AG04450 (cell line): ENCODE data around the gene GNA14. TPM values are rescaled to one million over a fixed set of nuclear protein-coding genes. Genes with fewer than 3 reads are reported as not detected.
"Not testable (repeated sequence)": the region's sequence is repeated elsewhere in the genome, so short reads cannot be mapped to it uniquely, and the experiment has no call there.

Experiments
- CTCF ChIA-PET: fragments of 300-600, 350-600 bp; formaldehyde crosslinking; extraction: SDS; loops from one replicate; lab custom pipeline; 2022; ENCODE audit warnings: antibody characterized with exemption, inconsistent platforms; lab: Charles Lee
- POLR2A ChIA-PET: fragments of 350-600 bp; formaldehyde crosslinking; extraction: SDS; loops from one replicate; lab custom pipeline; 2021; ENCODE audit warnings: antibody characterized with exemption, inconsistent platforms; lab: Yijun Ruan, JAX
- DNase-seq: peaks from one replicate; pipeline ENCODE4 v3.0.0-alpha.2; 2011; ENCODE audit warnings: low read depth, low spot score
- H3K27ac ChIP-seq: one replicate; pipeline ENCODE4 v1.5.1; 2012; ENCODE audit warnings: low read depth, low read length, control low read depth
- H3K27me3 ChIP-seq: one replicate; pipeline ENCODE4 v1.6.0; 2012; ENCODE audit warnings: low read length; ENCODE audit not compliant: control insufficient read depth, insufficient read depth
- H3K4me3 ChIP-seq: 2 replicates; pipeline ENCODE4 v1.5.1; 2011; ENCODE audit warnings: mild to moderate bottlenecking, low read depth, low read length, control low read depth
- H3K9me3 ChIP-seq: 2 replicates; pipeline ENCODE4 v1.5.1; 2012; ENCODE audit warnings: low read length; ENCODE audit not compliant: control insufficient read depth, insufficient read depth
- CTCF ChIP-seq: IDR thresholded peaks from 2 replicates; pipeline ENCODE4 v1.5.1; 2011; ENCODE audit warnings: low read depth, low read length, control low read depth, inconsistent platforms
- polyA plus RNA-seq: library from polyadenylated mRNA; depleted of rRNA; stranded (reverse); fragments of >200 nt; gene quantifications from 2 replicates; pipeline ENCODE4 v1.2.3, GENCODE V29; 2011

Gene GNA14
- polyA plus RNA-seq, 1 experiment, result 0.11 TPM

GRCh38 chr9:77587042-77587441 lies 61.1 kb downstream of the GNA14 start:
- ChIA-PET POLR2A (interaction anchor here (0.9 kb wide), 1 partner anchor 77 kb away, joined by 3 read pairs; no protein-coding TSS in a partner anchor), CTCF (interaction anchor here (1.5 kb wide), 1 partner anchor 130 kb away, joined by 5 read pairs; no protein-coding TSS in a partner anchor)
- DNase-seq, result no peak
- H3K27ac ChIP-seq, result no peak overlapping the region
- H3K4me3 ChIP-seq, result no peak overlapping the region
- H3K9me3 ChIP-seq, result no peaks in the 10 kb centered on the region
- TF ChIP-seq CTCF, result no peak
- no peaks in the 10 kb centered on the region for H3K27me3 ChIP-seq

- ChIA-PET POLR2A (no interaction called here), CTCF (interaction anchor here (1.5 kb wide), 1 partner anchor 129 kb away, joined by 5 read pairs; no protein-coding TSS in a partner anchor)
- TF ChIP-seq CTCF, result no peak
- no peak overlapping the region for H3K27ac ChIP-seq
- DNase-seq, result no peak
- no peaks in the 10 kb centered on the region for H3K9me3 ChIP-seq
- H3K4me3 ChIP-seq, result no peak overlapping the region
- H3K27me3 ChIP-seq, result no peaks in the 10 kb centered on the region
Measured at GRCh38 chr9:77586591-77586990, 61.5 kb downstream of the GNA14 start.

GRCh38 chr9:77585335-77585786 lies 62.8 kb downstream of the GNA14 start:
- Histone ChIP-seq H3K9me3 (no peaks in the 10 kb centered on the region), H3K4me3 (no peak overlapping the region), H3K27me3 (no peaks in the 10 kb centered on the region), H3K27ac (no peak overlapping the region)
- no peak for DNase-seq
- ChIA-PET POLR2A (no interaction called here), CTCF (interaction anchor here (1.3 to 1.5 kb wide), 2 partner anchors 128 to 392 kb away, joined by 3 to 5 read pairs; no protein-coding TSS in a partner anchor)
- no peak for TF ChIP-seq CTCF

- CTCF ChIA-PET, result interaction anchor here (1.3 kb wide), 1 partner anchor 393 kb away, joined by 3 read pairs; no protein-coding TSS in a partner anchor
Measured at GRCh38 chr9:77584927-77585326, 63.2 kb downstream of the GNA14 start.

GRCh38 chr9:77582961-77583576 lies 65.1 kb downstream of the GNA14 start:
- CTCF ChIA-PET, result interaction anchor here (0.7 to 2.5 kb wide), 2 partner anchors 126 to 196 kb away, joined by 3 to 6 read pairs; no protein-coding TSS in a partner anchor
- POLR2A ChIA-PET, result no interaction called here
- no peak overlapping the region for H3K4me3 ChIP-seq
- no peaks in the 10 kb centered on the region for H3K27me3 ChIP-seq
- no peaks in the 10 kb centered on the region for H3K9me3 ChIP-seq
- TF ChIP-seq CTCF, result no peak
- DNase-seq, result no peak
- H3K27ac ChIP-seq, result no peak overlapping the region

More at GRCh38 chr9:77584927-77585326, 63.2 kb downstream of the GNA14 start:
- H3K9me3 ChIP-seq, DNase-seq, H3K27ac ChIP-seq, POLR2A ChIA-PET, H3K27me3 ChIP-seq, H3K4me3 ChIP-seq: not testable (repeated sequence)
